H9 (cell line): ENCODE data around the gene MBD5. TPM values are rescaled to one million over a fixed set of nuclear protein-coding genes. Genes with fewer than 3 reads are reported as not detected.

ENCODE experiments used
- DNase-seq: peaks from one replicate; pipeline ENCODE4 v3.0.0-alpha.2; 2017
- H2AFZ ChIP-seq: one replicate; pipeline ENCODE4 v1.6.1; 2013; ENCODE audit warnings: mild to moderate bottlenecking, low read length, control low read depth, moderate library complexity
- H2AK5ac ChIP-seq: 2 replicates; pipeline ENCODE4 v1.6.1; 2013; ENCODE audit warnings: low read length, control low read depth, mixed read lengths; ENCODE audit not compliant: insufficient read length
- H2BK120ac ChIP-seq: one replicate; pipeline ENCODE4 v1.6.1; 2013; ENCODE audit warnings: low read depth, mild to moderate bottlenecking, low read length, control low read depth, inconsistent platforms; ENCODE audit not compliant: poor library complexity, severe bottlenecking
- H2BK12ac ChIP-seq: 2 replicates; pipeline ENCODE4 v1.6.1; 2013; ENCODE audit warnings: low read length, control low read depth, mixed read lengths, low read depth; ENCODE audit not compliant: insufficient read length
- H2BK15ac ChIP-seq: 2 replicates; pipeline ENCODE4 v1.6.1; 2013; ENCODE audit warnings: low read depth, low read length, control low read depth
- H2BK20ac ChIP-seq: one replicate; pipeline ENCODE4 v1.6.1; 2013; ENCODE audit warnings: low read depth, mild to moderate bottlenecking, low read length, control low read depth, inconsistent platforms; ENCODE audit not compliant: poor library complexity, severe bottlenecking
- H2BK5ac ChIP-seq: 2 replicates; pipeline ENCODE4 v1.6.1; 2013; ENCODE audit warnings: low read length, control low read depth, mixed read lengths; ENCODE audit not compliant: insufficient read length
- H3K14ac ChIP-seq: 2 replicates; pipeline ENCODE4 v1.6.1; 2013; ENCODE audit warnings: low read length, control low read depth; ENCODE audit not compliant: insufficient read depth
- H3K18ac ChIP-seq: 2 replicates; pipeline ENCODE4 v1.6.1; 2013; ENCODE audit warnings: low read depth, mild to moderate bottlenecking, mixed read lengths, low read length, control low read depth; ENCODE audit not compliant: insufficient read length
- H3K23ac ChIP-seq: 2 replicates; pipeline ENCODE4 v1.6.1; 2013; ENCODE audit warnings: low read length, control low read depth, mixed read lengths, low read depth; ENCODE audit not compliant: insufficient read length
- H3K23me2 ChIP-seq: 2 replicates; pipeline ENCODE4 v1.6.1; 2013; ENCODE audit warnings: low read depth, mild to moderate bottlenecking, mixed read lengths, low read length, control low read depth; ENCODE audit not compliant: insufficient read length, poor library complexity, severe bottlenecking
- H3K27ac ChIP-seq: 2 replicates; pipeline ENCODE4 v1.5.1; 2013; ENCODE audit warnings: low read length, control low read depth, mixed read lengths, low read depth; ENCODE audit not compliant: insufficient read length
- H3K27me3 ChIP-seq: 2 replicates; pipeline ENCODE4 v1.6.1; 2013; ENCODE audit warnings: low read length, control low read depth, inconsistent platforms; ENCODE audit not compliant: insufficient read depth
- H3K4ac ChIP-seq: 2 replicates; pipeline ENCODE4 v1.6.1; 2013; ENCODE audit warnings: low read depth, mild to moderate bottlenecking, control low read depth, inconsistent platforms, low read length, moderate library complexity
- H3K4me1 ChIP-seq: 2 replicates; pipeline ENCODE4 v1.6.1; 2013; ENCODE audit warnings: low read length, control low read depth, inconsistent platforms; ENCODE audit not compliant: insufficient read depth
- H3K4me2 ChIP-seq: 2 replicates; pipeline ENCODE4 v1.6.1; 2013; ENCODE audit warnings: low read length, control low read depth, mixed read lengths; ENCODE audit not compliant: insufficient read length, insufficient read depth
- H3K56ac ChIP-seq: 2 replicates; pipeline ENCODE4 v1.6.1; 2013; ENCODE audit warnings: low read depth, mild to moderate bottlenecking, mixed read lengths, low read length, control low read depth; ENCODE audit not compliant: insufficient read length
- H3K79me1 ChIP-seq: 2 replicates; pipeline ENCODE4 v1.6.1; 2013; ENCODE audit warnings: low read depth, mild to moderate bottlenecking, moderate library complexity, low read length, control low read depth, inconsistent platforms; ENCODE audit not compliant: insufficient read depth, poor library complexity, severe bottlenecking
- H3K79me2 ChIP-seq: 2 replicates; pipeline ENCODE4 v1.6.1; 2013; ENCODE audit warnings: low read length, control low read depth, inconsistent platforms; ENCODE audit not compliant: insufficient read depth
- H3K9ac ChIP-seq: 2 replicates; pipeline ENCODE4 v1.6.1; 2013; ENCODE audit warnings: low read length, control low read depth, mixed read lengths; ENCODE audit not compliant: insufficient read length; ENCODE audit errors: extremely low read depth
- H3K9me3 ChIP-seq: one replicate; pipeline ENCODE4 v1.6.1; 2013; ENCODE audit warnings: low read depth, low read length, inconsistent platforms; ENCODE audit not compliant: control insufficient read depth
- H3T11ph ChIP-seq: one replicate; pipeline ENCODE4 v1.6.1; 2013; ENCODE audit warnings: mild to moderate bottlenecking, low read length, control low read depth, inconsistent platforms
- H4K20me1 ChIP-seq: one replicate; pipeline ENCODE4 v1.6.1; 2013; ENCODE audit not compliant: control insufficient read depth, insufficient read length, insufficient read depth
- H4K5ac ChIP-seq: 2 replicates; pipeline ENCODE4 v1.6.1; 2013; ENCODE audit warnings: low read depth, mild to moderate bottlenecking, mixed read lengths, low read length, control low read depth; ENCODE audit not compliant: insufficient read length
- H4K8ac ChIP-seq: replicated peaks from 2 replicates; pipeline ENCODE4 v1.6.1; 2013; ENCODE audit warnings: low read length, control low read depth, mixed read lengths, low read depth; ENCODE audit not compliant: insufficient read length
- H4K91ac ChIP-seq: 2 replicates; pipeline ENCODE4 v1.6.1; 2013; ENCODE audit warnings: low read depth, mild to moderate bottlenecking, moderate library complexity, mixed read lengths, low read length, control low read depth; ENCODE audit not compliant: insufficient read length
- H3K27ac Mint-ChIP-seq, 3 experiments: 2 replicates in 2 of 3; 3 replicates in 1 of 3; pipeline ENCODE4 v1.8.0; 2020 to 2021; ENCODE audit warnings: mixed read lengths in 3 of 3, mild to moderate bottlenecking in 1 of 3, moderate library complexity in 1 of 3
- H3K27me3 Mint-ChIP-seq: 2 replicates; pipeline ENCODE4 v1.8.0; 2021; ENCODE audit warnings: low read depth, mild to moderate bottlenecking, moderate library complexity, mixed read lengths
- H3K36me3 Mint-ChIP-seq, 3 experiments: 2 replicates in 2 of 3; 3 replicates in 1 of 3; pipeline ENCODE4 v1.8.0; 2020 to 2021; ENCODE audit warnings: low read depth in 3 of 3, mixed read lengths in 3 of 3; ENCODE audit not compliant: insufficient read depth in 1 of 3
- H3K4me1 Mint-ChIP-seq, 2 experiments: 2 replicates each; pipeline ENCODE4 v1.8.0; 2020; ENCODE audit warnings: mixed read lengths in 2 of 2
- H3K4me3 Mint-ChIP-seq, 2 experiments: 2 replicates in 1 of 2; 3 replicates in 1 of 2; pipeline ENCODE4 v1.8.0; 2020 to 2021; ENCODE audit warnings: mild to moderate bottlenecking in 2 of 2, mixed read lengths in 2 of 2, moderate library complexity in 1 of 2
- H3K9me3 Mint-ChIP-seq, 2 experiments: 2 replicates in 1 of 2; 3 replicates in 1 of 2; pipeline ENCODE4 v1.8.0; 2020; ENCODE audit warnings: mild to moderate bottlenecking in 2 of 2, mixed read lengths in 2 of 2, moderate library complexity in 1 of 2
- WGBS: extraction: QIAGEN DNeasy Blood & Tissue Kit; methylation state at CpG from one replicate; pipeline ENCODE4 v1.1.7; 2013; ENCODE audit warnings: missing lambda C conversion rate, low lambda C conversion rate, mixed read lengths; ENCODE audit not compliant: insufficient read length; ENCODE audit errors: extremely low coverage; 5-methylcytosine and 5-hydroxymethylcytosine counted together
- total RNA-seq: library from RNA; stranded (reverse); gene quantifications from 2 replicates; pipeline ENCODE4 v1.2.1, GENCODE V29; 2021
- TF ChIP-seq, protein P1 (sequence below): fragments of 200-600 bp; sonication (generic); conservative IDR thresholded peaks from 3 replicates; pipeline ENCODE4 v1.8.0; 2021; ENCODE audit warnings: antibody characterized with exemption, mild to moderate bottlenecking

MBD5 gene
- total RNA-seq, 1 experiment from 2014 or later: 23.1 TPM

DNA sequence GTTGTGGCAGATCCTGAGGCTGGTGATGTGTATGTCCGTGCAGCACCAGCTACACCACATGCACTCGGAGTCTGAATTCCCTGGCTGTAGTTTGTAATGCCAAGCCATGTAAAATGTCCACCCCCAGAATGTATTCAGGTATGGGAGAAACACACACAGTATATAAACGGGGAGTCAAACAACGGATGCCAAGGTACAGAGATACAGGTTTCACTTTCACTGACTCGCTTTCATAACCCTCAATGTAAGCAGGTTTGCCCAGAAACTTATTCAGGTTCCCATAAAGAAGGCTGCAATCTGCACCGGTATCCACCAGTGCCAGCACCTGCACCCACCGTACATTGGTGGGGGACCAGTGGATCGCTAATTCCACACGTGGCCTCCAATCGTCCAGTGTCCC is 237.2 kb downstream of the MBD5 start:
- Histone ChIP-seq H4K8ac (no peak overlapping the region), H3K23ac (no peak overlapping the region), H2AK5ac (no peak overlapping the region), H2BK20ac (no peak overlapping the region), H2BK12ac (no peak overlapping the region), H3K4ac (no peak overlapping the region), H4K20me1 (no peaks in the 10 kb centered on the region), H3K27ac (no peak overlapping the region), H3K79me1 (no peaks in the 10 kb centered on the region), H3K14ac (no peak overlapping the region), H3K9ac (no peak overlapping the region), H2AFZ (no peak overlapping the region), H3K4me2 (no peak overlapping the region), H3K9me3 (peaks cover 20% of the 10 kb centered on the region), H3K23me2 (no peaks in the 10 kb centered on the region), H3T11ph (no peak overlapping the region), H3K27me3 (no peaks in the 10 kb centered on the region), H4K5ac (no peak overlapping the region), H2BK15ac (no peak overlapping the region), H3K18ac (no peak overlapping the region), H2BK120ac (no peak overlapping the region), H2BK5ac (no peak overlapping the region), H3K56ac (no peak overlapping the region), H3K79me2 (no peaks in the 10 kb centered on the region), H4K91ac (no peak overlapping the region), H3K4me1 (no peaks in the 10 kb centered on the region)
- H3K4me3 Mint-ChIP-seq: no peak overlapping the region
- WGBS: no CpG with 5 or more reads among the region's 10 CpGs
- H3K4me1 Mint-ChIP-seq: no peaks in the 10 kb centered on the region
- peaks cover 38 to 42% of the 10 kb centered on the region in 2 experiments for H3K9me3 Mint-ChIP-seq
- no peak for DNase-seq
- H3K27me3 Mint-ChIP-seq: no peaks in the 10 kb centered on the region
- TF ChIP-seq, protein P1, sequence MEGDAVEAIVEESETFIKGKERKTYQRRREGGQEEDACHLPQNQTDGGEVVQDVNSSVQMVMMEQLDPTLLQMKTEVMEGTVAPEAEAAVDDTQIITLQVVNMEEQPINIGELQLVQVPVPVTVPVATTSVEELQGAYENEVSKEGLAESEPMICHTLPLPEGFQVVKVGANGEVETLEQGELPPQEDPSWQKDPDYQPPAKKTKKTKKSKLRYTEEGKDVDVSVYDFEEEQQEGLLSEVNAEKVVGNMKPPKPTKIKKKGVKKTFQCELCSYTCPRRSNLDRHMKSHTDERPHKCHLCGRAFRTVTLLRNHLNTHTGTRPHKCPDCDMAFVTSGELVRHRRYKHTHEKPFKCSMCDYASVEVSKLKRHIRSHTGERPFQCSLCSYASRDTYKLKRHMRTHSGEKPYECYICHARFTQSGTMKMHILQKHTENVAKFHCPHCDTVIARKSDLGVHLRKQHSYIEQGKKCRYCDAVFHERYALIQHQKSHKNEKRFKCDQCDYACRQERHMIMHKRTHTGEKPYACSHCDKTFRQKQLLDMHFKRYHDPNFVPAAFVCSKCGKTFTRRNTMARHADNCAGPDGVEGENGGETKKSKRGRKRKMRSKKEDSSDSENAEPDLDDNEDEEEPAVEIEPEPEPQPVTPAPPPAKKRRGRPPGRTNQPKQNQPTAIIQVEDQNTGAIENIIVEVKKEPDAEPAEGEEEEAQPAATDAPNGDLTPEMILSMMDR: no peak
- H3K27ac Mint-ChIP-seq: no peak overlapping the region
- H3K36me3 Mint-ChIP-seq: peaks cover 46 to 62% (median 60%) of the 10 kb centered on the region in 3 experiments
